Heart left ventricle (tissue), 16 donors: ENCODE measurements around the gene METTL4. TPM values are rescaled to one million over a fixed set of nuclear protein-coding genes. Genes with fewer than 3 reads are reported as not detected.

ENCODE experiments used
- ATAC-seq, 4 donors: fragments of 200-7000 bp; cut with Tn5 transposase; one replicate each; pipeline ENCODE4 v1.9.1; 2020 to 2022; ENCODE audit warnings: moderate library complexity in 4 of 4, mild to moderate bottlenecking in 3 of 4, moderate number of reproducible peaks in 1 of 4
- DNase-seq, 5 donors: peaks; one replicate each; pipeline ENCODE4 v3.0.0-alpha.2; 2020
- H3K27ac ChIP-seq, 12 donors: fragments of 200-600 bp; sonication (generic) in 4 of 12; one replicate each; pipeline versions ENCODE4 v1.5.0 to v1.8.0; 2016 to 2022; ENCODE audit warnings: mild to moderate bottlenecking in 2 of 12
- H3K27me3 ChIP-seq, 9 donors: fragments of 200-600 bp; sonication (generic) in 2 of 9; one replicate each; pipeline versions ENCODE4 v1.5.1 to v1.8.0; 2016 to 2022; ENCODE audit warnings: mild to moderate bottlenecking in 3 of 9
- H3K36me3 ChIP-seq, 9 donors: fragments of 200-600 bp; sonication (generic) in 2 of 9; one replicate each; pipeline versions ENCODE4 v1.5.0 to v1.8.0; 2018 to 2022; ENCODE audit warnings: mild to moderate bottlenecking in 2 of 9
- H3K4me1 ChIP-seq, 12 donors: fragments of 200-600 bp; sonication (generic) in 4 of 12; one replicate each; pipeline versions ENCODE4 v1.5.0 to v1.8.0; 2016 to 2022; ENCODE audit warnings: mild to moderate bottlenecking in 3 of 12
- H3K4me3 ChIP-seq, 12 donors: fragments of 200-600 bp; sonication (generic) in 4 of 12; one replicate each; pipeline versions ENCODE4 v1.5.0 to v1.8.0; 2017 to 2022; ENCODE audit warnings: mild to moderate bottlenecking in 9 of 12, moderate library complexity in 4 of 12
- H3K9me3 ChIP-seq, 12 donors: fragments of 200-600 bp; sonication (generic) in 4 of 12; one replicate each; pipeline versions ENCODE4 v1.5.0 to v1.8.0; 2016 to 2022; ENCODE audit warnings: mild to moderate bottlenecking in 1 of 12
- POLR2A ChIP-seq, 2 donors: fragments of 450-650 bp; IDR thresholded peaks; one replicate each; pipeline ENCODE4 v1.6.1; 2017; ENCODE audit warnings: antibody characterized with exemption in 2 of 2, mild to moderate bottlenecking in 2 of 2, moderate library complexity in 2 of 2
- WGBS, 4 donors: extraction: QIAGEN DNeasy Blood & Tissue Kit in 2 of 4; methylation state at CpG; one replicate each; pipeline versions ENCODE4 v1.1.5 to v1.1.7; 2013 to 2018; 5-methylcytosine and 5-hydroxymethylcytosine counted together
- intact Hi-C, 10 donors: fragments of 100-400 bp; cut with DNase I; formaldehyde crosslinking; loops; one replicate each; pipeline versions ENCODE4 v1.11.1 to v1.14.2; 2022
- polyA plus RNA-seq, 2 donors: library from polyadenylated mRNA; stranded (reverse); fragments of 200-250 nt; gene quantifications; one replicate each; pipeline ENCODE4 v1.2.3, GENCODE V29; 2013
- total RNA-seq, 9 donors: library from RNA; depleted of rRNA in 2 of 9; stranded (reverse); fragments of >200 nt in 2 of 9; fragmentation: NEBNext Ultra II Directional in 3 of 9; extraction: Animal tissue kit (Norgen Biotek cat#: 25700) in 3 of 9; gene quantifications; one replicate each; pipeline versions ENCODE4 v1.1.0 to v1.2.4, GENCODE V29; 2016 to 2023
- TF ChIP-seq, protein P1 (sequence below), 12 donors: fragments of 200-600 bp; sonication (generic) in 4 of 12; IDR thresholded peaks; one replicate each; pipeline versions ENCODE4 v1.5.0 to v1.8.0; 2018 to 2022; ENCODE audit warnings: antibody characterized with exemption in 12 of 12, mild to moderate bottlenecking in 5 of 12
- donor health status: ischemic (EF 13 %, LVEDD 7.1; RV severe dilation, severe dysfunction).
- donor health status: healthy with polysubstance abuse.
- donor health status: DM: no; HTN: yes; CAD: no.
- donor health status: DM: no; HTN: no; CAD: no.
- donor health status: ischemic (EF 25% LVEDD 6.9; RV normal size, moderate dysfunction).
- donor health status: ischemic (EF 25% LVEDD 5.7; RV mildly dilated, moderate dysfunction).
- donor health status: healthy.
- donor health status: DM: yes; HTN: yes; CAD: no.
- donor health status: ischemic (EF 35%, LVEDD 5.7; RV mildly dilated, moderate dysfunction).
- donor health status: nonischemic (EF 11% LVEDD 7.7; RV severe dilation, severe dysfunction).
- donor health status: DM: yes; HTN: yes; CAD: no.
- donor health status: PGD.
- donor health status: ischemic (EF 29% LVEDD 5.4; RV normal size, mild dysfunction).
- donor health status: nonischemic (EF 23%, LVEDD 6.1; RV moderate dilation, normal function).

Gene METTL4
- total and polyA plus RNA-seq, 11 donors = 3.1 to 10.3 (median 5.8) TPM

- TF ChIP-seq, protein P1, sequence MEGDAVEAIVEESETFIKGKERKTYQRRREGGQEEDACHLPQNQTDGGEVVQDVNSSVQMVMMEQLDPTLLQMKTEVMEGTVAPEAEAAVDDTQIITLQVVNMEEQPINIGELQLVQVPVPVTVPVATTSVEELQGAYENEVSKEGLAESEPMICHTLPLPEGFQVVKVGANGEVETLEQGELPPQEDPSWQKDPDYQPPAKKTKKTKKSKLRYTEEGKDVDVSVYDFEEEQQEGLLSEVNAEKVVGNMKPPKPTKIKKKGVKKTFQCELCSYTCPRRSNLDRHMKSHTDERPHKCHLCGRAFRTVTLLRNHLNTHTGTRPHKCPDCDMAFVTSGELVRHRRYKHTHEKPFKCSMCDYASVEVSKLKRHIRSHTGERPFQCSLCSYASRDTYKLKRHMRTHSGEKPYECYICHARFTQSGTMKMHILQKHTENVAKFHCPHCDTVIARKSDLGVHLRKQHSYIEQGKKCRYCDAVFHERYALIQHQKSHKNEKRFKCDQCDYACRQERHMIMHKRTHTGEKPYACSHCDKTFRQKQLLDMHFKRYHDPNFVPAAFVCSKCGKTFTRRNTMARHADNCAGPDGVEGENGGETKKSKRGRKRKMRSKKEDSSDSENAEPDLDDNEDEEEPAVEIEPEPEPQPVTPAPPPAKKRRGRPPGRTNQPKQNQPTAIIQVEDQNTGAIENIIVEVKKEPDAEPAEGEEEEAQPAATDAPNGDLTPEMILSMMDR (IDR thresholded peaks at IDR 0.05) = no peak
- TF ChIP-seq POLR2A (IDR thresholded peaks at IDR 0.05) = no peak
- WGBS, 4 donors = 46 to 94% (median 69%) methylated on average over 2 of the region's 2 CpGs
- no peaks in the 10 kb centered on the region for H3K27me3 ChIP-seq
- no peak overlapping the region for H3K27ac ChIP-seq
- H3K9me3 ChIP-seq = peaks cover 0 to 10% (median 0%) of the 10 kb centered on the region in 12 donors
- ATAC-seq (no peak), DNase-seq (no peak)
- H3K36me3 ChIP-seq = peaks cover 0 to 16% (median 7%) of the 10 kb centered on the region in 9 donors
- H3K4me1 ChIP-seq = no peaks in the 10 kb centered on the region
- H3K4me3 ChIP-seq = no peak overlapping the region
- intact Hi-C loops = loop anchor here in 1 of 10 donors (10.0 kb wide), 1 partner anchor 201 kb away; no protein-coding TSS in a partner anchor
Observed at GRCh38 chr18:2536063-2536462, 35.2 kb downstream of the METTL4 start.

- peaks cover 0 to 10% (median 0%) of the 10 kb centered on the region in 12 donors for H3K9me3 ChIP-seq
- peaks cover 0 to 16% (median 7%) of the 10 kb centered on the region in 9 donors for H3K36me3 ChIP-seq
- H3K27me3 ChIP-seq = no peaks in the 10 kb centered on the region
- H3K4me1 ChIP-seq = no peaks in the 10 kb centered on the region
- DNase-seq (no peak), ATAC-seq (no peak)
- TF ChIP-seq, protein P1 (IDR thresholded peaks at IDR 0.05) = no peak
- no peak for TF ChIP-seq POLR2A (IDR thresholded peaks at IDR 0.05)
- H3K27ac ChIP-seq = no peak overlapping the region
- WGBS, 4 donors = 93 to 100% (median 96%) methylated on average over 1 of the region's 1 CpG
- intact Hi-C loops = loop anchor here in 1 of 10 donors (10.0 kb wide), 1 partner anchor 201 kb away; no protein-coding TSS in a partner anchor
- H3K4me3 ChIP-seq = no peak overlapping the region
Observed at GRCh38 chr18:2535419-2535910, 35.8 kb downstream of the METTL4 start.

DNA sequence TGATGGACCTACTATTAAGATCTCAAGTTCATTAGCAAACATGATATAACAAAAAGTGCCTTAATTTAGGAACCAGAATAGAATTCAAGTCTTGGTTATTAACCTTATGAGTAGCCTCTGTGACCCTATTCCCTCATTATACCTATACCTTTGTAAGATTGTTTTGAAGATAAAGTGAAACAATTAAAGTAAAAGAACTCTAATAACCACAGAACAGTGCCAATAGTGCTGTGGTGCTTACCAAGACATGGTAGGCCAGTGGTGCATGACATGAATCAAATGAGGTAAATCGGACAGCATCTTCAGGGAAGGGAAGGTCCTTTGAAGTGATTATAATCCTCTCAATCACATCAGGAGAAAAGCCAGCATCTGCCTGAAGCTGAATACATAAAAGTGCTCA, 36.4 kb downstream of the METTL4 start:
- intact Hi-C loops = loop anchor here in 1 of 10 donors (10.0 kb wide), 1 partner anchor 200 kb away; no protein-coding TSS in a partner anchor

DNA sequence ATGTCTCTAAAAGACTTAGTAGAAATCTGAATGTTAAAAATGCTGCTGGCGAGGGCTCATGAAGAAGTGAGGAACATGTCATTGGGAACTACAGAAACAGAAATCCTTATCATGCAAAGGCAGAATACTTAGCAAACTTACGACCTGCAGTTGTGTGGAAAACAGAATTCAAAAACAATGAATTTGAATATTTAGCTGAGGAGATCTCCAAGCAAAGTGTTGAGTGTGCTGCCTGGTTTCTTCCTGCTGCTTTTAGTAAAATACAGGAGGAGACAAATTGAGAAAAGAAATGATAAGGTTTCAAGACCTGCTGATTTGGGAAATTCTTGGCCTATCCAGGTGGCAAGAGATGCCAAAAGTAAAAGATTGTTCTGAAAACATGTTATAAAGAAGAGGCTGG, 38.5 kb downstream of the METTL4 start:
- H3K36me3 ChIP-seq = peaks cover 0 to 15% (median 0%) of the 10 kb centered on the region in 9 donors
- H3K27ac ChIP-seq = no peak overlapping the region
- ATAC-seq (no peak), DNase-seq (no peak)
- WGBS, 4 donors = 94 to 97% (median 96%) methylated on average over 2 of the region's 2 CpGs
- no peak overlapping the region for H3K4me3 ChIP-seq
- no peak for TF ChIP-seq POLR2A (IDR thresholded peaks at IDR 0.05)
- TF ChIP-seq, protein P1 (IDR thresholded peaks at IDR 0.05) = no peak
- peaks cover 0 to 10% (median 0%) of the 10 kb centered on the region in 12 donors for H3K9me3 ChIP-seq
- intact Hi-C loops = loop anchor here in 1 of 10 donors (10.0 kb wide), 1 partner anchor 198 kb away; no protein-coding TSS in a partner anchor
- H3K27me3 ChIP-seq = no peaks in the 10 kb centered on the region
- H3K4me1 ChIP-seq = no peaks in the 10 kb centered on the region

More for the DNA sequence above, 36.4 kb downstream of the METTL4 start:
- H3K9me3 ChIP-seq = peaks cover 0 to 10% (median 0%) of the 10 kb centered on the region in 12 donors
- ATAC-seq = no peak
- no peak overlapping the region for H3K27ac ChIP-seq
- H3K36me3 ChIP-seq = peaks cover 0 to 16% (median 7%) of the 10 kb centered on the region in 9 donors
- DNase-seq = no peak
- WGBS, 4 donors = 95 to 100% (median 98%) methylated on average over 1 of the region's 1 CpG
- no peak overlapping the region for H3K4me3 ChIP-seq
- no peaks in the 10 kb centered on the region for H3K27me3 ChIP-seq
- no peaks in the 10 kb centered on the region for H3K4me1 ChIP-seq
- no peak for TF ChIP-seq POLR2A (IDR thresholded peaks at IDR 0.05)
- TF ChIP-seq, protein P1 (IDR thresholded peaks at IDR 0.05) = no peak
